ENCODE results near the gene RTN4RL1.

Gene RTN4RL1

DNA sequence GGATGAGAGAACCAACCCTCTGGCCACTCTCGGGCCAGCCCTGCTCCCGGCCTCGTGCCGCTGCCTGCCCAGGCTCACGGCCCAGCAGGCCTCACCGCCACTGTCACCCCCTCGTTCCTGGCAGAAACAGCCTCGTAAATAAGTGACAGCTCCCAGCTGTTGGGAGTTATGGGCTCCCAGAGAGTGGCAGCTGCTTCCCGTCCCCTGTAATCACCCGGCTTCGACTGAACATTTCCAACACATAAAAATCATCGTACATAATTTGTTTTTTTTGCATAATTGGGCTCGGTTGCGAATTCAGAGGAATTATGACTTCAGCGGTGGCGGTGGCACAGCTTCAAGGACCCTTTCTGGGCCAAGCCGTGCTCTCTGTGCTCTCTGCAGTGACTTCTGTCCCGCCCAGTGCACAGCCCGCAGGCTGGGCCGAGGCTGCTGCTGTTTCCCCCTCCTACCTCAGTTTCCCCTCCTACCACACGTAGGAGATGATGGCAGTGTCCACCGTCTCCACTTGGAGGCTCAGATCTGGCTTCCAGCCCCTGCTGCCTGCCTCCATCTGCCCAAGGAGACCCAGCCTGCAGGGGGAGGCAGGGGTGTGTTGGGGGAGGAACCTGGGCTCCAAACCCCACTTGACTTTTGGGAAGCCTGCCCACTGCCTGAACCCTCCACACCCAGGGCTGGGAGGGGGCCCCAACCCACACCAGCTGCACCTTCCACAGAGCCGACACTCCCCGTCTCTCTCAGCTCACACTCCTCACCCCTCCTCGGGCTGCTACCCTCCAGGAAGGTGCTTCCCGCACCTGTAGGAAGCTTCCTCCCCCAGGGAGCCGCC lies 84.9 kb downstream of the RTN4RL1 start:
- no peaks in the 10 kb centered on the region for H3K4me1 ChIP-seq (ENCODE audit: control insufficient read depth, insufficient read depth, low read length, poor library complexity, severe bottlenecking)
- H3K4me3 ChIP-seq (ENCODE audit: insufficient read depth, low read depth, low read length, poor library complexity, severe bottlenecking), result no peak overlapping the region
- no peaks in the 10 kb centered on the region for H3K36me3 ChIP-seq (ENCODE audit: control insufficient read depth, insufficient read depth, low read length)
- no peaks in the 10 kb centered on the region for H3K27me3 ChIP-seq (replicated peaks; ENCODE audit: control insufficient read depth, insufficient read depth, low read length, poor library complexity, severe bottlenecking)
- no peak for DNase-seq
- no peak overlapping the region for H3K27ac ChIP-seq (ENCODE audit: insufficient read depth, low read length, poor library complexity, severe bottlenecking)
- no peaks in the 10 kb centered on the region for H3K9me3 ChIP-seq (ENCODE audit: control insufficient read depth, low read length)

DNA sequence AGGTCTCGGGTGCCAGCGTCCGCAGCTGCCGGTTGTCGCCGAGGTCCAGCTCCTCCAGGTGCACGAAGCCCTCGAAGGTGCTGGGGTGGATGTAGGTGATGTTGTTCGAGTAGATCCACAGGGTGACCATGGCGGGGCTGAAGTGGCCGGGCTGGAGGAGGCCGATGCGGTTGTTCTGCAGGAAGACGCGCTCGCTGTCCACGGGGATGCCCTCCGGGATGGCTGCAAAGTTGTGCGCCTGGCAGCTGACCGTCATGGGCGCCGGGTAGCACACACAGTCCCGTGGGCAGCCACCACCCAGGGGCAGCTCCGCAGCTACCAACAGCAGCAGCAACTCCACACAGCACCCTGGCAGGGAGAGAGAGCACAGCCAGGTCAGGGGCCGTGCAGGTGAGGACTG lies 87.7 kb downstream of the RTN4RL1 start:
- Histone ChIP-seq H3K4me3 (ENCODE audit: insufficient read depth, low read depth, low read length, poor library complexity, severe bottlenecking) (no peak overlapping the region), H3K4me1 (ENCODE audit: control insufficient read depth, insufficient read depth, low read length, poor library complexity, severe bottlenecking) (no peaks in the 10 kb centered on the region), H3K27ac (ENCODE audit: insufficient read depth, low read length, poor library complexity, severe bottlenecking) (no peak overlapping the region), H3K27me3 (replicated peaks; ENCODE audit: control insufficient read depth, insufficient read depth, low read length, poor library complexity, severe bottlenecking) (no peaks in the 10 kb centered on the region), H3K36me3 (ENCODE audit: control insufficient read depth, insufficient read depth, low read length) (no peaks in the 10 kb centered on the region), H3K9me3 (ENCODE audit: control insufficient read depth, low read length) (no peaks in the 10 kb centered on the region)
- no peak for DNase-seq

GRCh38 chr17:1936766-1937165 lies 88.4 kb downstream of the RTN4RL1 start:
- H3K9me3 ChIP-seq (ENCODE audit: control insufficient read depth, low read length), result no peaks in the 10 kb centered on the region
- DNase-seq, result no peak
- no peaks in the 10 kb centered on the region for H3K4me1 ChIP-seq (ENCODE audit: control insufficient read depth, insufficient read depth, low read length, poor library complexity, severe bottlenecking)
- H3K36me3 ChIP-seq (ENCODE audit: control insufficient read depth, insufficient read depth, low read length), result no peaks in the 10 kb centered on the region
- H3K27ac ChIP-seq (ENCODE audit: insufficient read depth, low read length, poor library complexity, severe bottlenecking), result no peak overlapping the region
- no peak overlapping the region for H3K4me3 ChIP-seq (ENCODE audit: insufficient read depth, low read depth, low read length, poor library complexity, severe bottlenecking)
- H3K27me3 ChIP-seq (replicated peaks; ENCODE audit: control insufficient read depth, insufficient read depth, low read length, poor library complexity, severe bottlenecking), result no peaks in the 10 kb centered on the region

GRCh38 chr17:1934901-1935300 lies 90.2 kb downstream of the RTN4RL1 start:
- Histone ChIP-seq H3K4me3 (ENCODE audit: insufficient read depth, low read depth, low read length, poor library complexity, severe bottlenecking) (no peak overlapping the region), H3K27me3 (replicated peaks; ENCODE audit: control insufficient read depth, insufficient read depth, low read length, poor library complexity, severe bottlenecking) (no peaks in the 10 kb centered on the region), H3K27ac (ENCODE audit: insufficient read depth, low read length, poor library complexity, severe bottlenecking) (no peak overlapping the region), H3K9me3 (ENCODE audit: control insufficient read depth, low read length) (no peaks in the 10 kb centered on the region), H3K4me1 (ENCODE audit: control insufficient read depth, insufficient read depth, low read length, poor library complexity, severe bottlenecking) (no peaks in the 10 kb centered on the region), H3K36me3 (ENCODE audit: control insufficient read depth, insufficient read depth, low read length) (no peaks in the 10 kb centered on the region)
- DNase-seq, result no peak

DNA sequence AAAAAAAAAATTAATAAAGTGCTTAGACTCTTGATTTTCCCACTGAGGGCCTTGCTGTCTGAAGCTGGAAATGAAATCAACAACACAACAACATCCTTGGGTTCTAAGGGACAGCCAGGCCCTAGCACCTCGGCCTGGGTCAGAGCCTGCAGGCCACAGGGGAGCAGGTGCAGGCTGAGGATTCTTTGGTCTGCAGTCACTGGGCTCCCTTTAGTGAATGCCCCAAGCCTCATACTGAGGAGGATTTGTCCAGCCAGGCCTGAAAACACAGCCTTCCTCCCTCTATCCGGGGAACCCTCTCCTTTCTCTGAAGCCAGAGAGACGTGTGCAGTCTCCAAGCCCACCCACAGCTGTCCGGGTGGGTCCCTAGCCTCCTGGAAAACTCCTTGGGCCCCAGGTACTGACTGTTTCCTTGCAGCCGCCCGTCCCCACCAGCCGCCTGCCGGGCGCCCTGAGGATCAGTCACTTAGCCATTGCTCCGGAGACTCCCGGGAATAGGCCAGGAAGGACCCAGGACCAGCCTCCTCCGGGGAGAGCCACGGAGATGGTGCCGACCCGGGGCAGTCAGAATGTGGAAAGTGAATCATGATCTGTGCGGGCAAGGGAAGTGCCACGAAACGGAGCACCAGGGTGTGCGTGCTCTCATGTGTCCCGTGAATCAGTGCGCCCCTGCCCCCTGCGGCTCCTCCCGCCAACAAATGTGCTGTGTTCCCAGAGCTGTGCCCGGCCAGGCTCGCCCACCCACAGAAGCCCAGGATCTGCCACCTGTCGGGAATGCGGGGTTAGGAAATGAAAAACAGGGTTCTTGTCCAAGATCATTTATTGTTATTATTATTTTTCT lies 91.0 kb downstream of the RTN4RL1 start:
- Histone ChIP-seq H3K27ac (ENCODE audit: insufficient read depth, low read length, poor library complexity, severe bottlenecking) (no peak overlapping the region), H3K4me3 (ENCODE audit: insufficient read depth, low read depth, low read length, poor library complexity, severe bottlenecking) (no peak overlapping the region), H3K9me3 (ENCODE audit: control insufficient read depth, low read length) (no peaks in the 10 kb centered on the region), H3K27me3 (replicated peaks; ENCODE audit: control insufficient read depth, insufficient read depth, low read length, poor library complexity, severe bottlenecking) (no peaks in the 10 kb centered on the region), H3K36me3 (ENCODE audit: control insufficient read depth, insufficient read depth, low read length) (no peaks in the 10 kb centered on the region), H3K4me1 (ENCODE audit: control insufficient read depth, insufficient read depth, low read length, poor library complexity, severe bottlenecking) (no peaks in the 10 kb centered on the region)
- no peak for DNase-seq

DNA sequence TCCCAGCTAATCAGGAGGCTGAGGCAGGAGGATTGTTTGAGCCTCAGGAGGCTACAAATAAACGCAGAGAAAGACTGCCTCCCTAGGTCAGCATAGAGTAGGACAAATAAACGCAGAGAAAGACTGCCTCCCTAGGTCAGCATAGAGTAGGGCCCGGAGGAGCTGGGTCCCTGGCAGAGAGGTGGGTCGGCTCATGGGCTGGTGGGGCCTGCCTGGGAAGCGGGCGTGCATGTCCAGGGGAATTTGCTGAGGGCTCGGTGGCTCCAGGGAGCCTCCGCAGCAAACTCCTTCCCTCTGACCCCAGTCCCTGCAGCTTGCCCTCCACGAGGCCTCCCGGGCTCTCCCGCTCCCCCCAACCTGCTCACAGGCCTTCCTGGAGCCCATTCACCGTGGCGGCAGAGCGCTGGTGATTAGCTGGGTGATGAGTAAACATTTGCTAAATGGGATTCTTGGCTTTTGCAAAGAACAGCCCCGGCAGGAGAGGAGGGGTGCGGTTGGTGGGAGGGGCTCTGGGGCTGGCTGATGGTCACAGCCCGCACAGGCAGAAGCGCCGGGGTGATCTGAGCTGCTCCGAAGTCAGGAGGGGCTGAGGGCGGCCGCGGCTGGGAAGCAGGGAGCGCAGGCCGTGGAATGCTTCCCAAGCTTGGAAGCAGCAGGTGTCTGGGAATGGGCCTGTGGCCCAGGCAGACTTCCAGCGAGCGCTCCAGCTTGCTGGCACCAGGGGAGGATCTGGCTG lies 93.1 kb downstream of the RTN4RL1 start:
- no peak for DNase-seq
- H3K27ac ChIP-seq (ENCODE audit: insufficient read depth, low read length, poor library complexity, severe bottlenecking), result no peak overlapping the region
- no peaks in the 10 kb centered on the region for H3K27me3 ChIP-seq (replicated peaks; ENCODE audit: control insufficient read depth, insufficient read depth, low read length, poor library complexity, severe bottlenecking)
- no peaks in the 10 kb centered on the region for H3K4me1 ChIP-seq (ENCODE audit: control insufficient read depth, insufficient read depth, low read length, poor library complexity, severe bottlenecking)
- H3K9me3 ChIP-seq (ENCODE audit: control insufficient read depth, low read length), result no peaks in the 10 kb centered on the region
- no peaks in the 10 kb centered on the region for H3K36me3 ChIP-seq (ENCODE audit: control insufficient read depth, insufficient read depth, low read length)
- no peak overlapping the region for H3K4me3 ChIP-seq (ENCODE audit: insufficient read depth, low read depth, low read length, poor library complexity, severe bottlenecking)

GRCh38 chr17:1930337-1930645 lies 94.8 kb downstream of the RTN4RL1 start:
- DNase-seq, result no peak
- no peaks in the 10 kb centered on the region for H3K4me1 ChIP-seq (ENCODE audit: control insufficient read depth, insufficient read depth, low read length, poor library complexity, severe bottlenecking)
- no peaks in the 10 kb centered on the region for H3K36me3 ChIP-seq (ENCODE audit: control insufficient read depth, insufficient read depth, low read length)
- H3K9me3 ChIP-seq (ENCODE audit: control insufficient read depth, low read length), result no peaks in the 10 kb centered on the region
- no peaks in the 10 kb centered on the region for H3K27me3 ChIP-seq (replicated peaks; ENCODE audit: control insufficient read depth, insufficient read depth, low read length, poor library complexity, severe bottlenecking)
- no peak overlapping the region for H3K27ac ChIP-seq (ENCODE audit: insufficient read depth, low read length, poor library complexity, severe bottlenecking)
- no peak overlapping the region for H3K4me3 ChIP-seq (ENCODE audit: insufficient read depth, low read depth, low read length, poor library complexity, severe bottlenecking)

DNA sequence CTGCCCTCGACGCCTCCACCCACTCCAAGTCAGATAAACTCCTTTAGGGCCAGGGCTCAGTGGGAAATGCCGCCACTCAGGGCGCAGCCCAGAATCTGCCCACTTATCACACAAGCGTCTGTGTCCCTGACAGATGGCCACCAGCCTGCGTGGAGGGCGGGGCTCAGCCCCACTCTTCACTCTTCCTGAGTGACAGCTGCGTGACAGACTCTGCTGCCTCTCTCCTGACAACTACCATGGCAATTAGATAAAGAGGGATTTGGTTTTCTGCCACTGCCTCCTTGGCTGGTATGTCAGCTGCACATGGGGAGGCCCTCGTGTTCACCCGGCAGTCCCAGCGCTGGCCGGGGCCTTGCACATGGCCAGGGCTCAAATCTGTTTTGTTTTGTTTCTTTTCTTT lies 96.2 kb downstream of the RTN4RL1 start:
- H3K4me3 ChIP-seq (ENCODE audit: insufficient read depth, low read depth, low read length, poor library complexity, severe bottlenecking), result no peak overlapping the region
- no peak for DNase-seq
- no peaks in the 10 kb centered on the region for H3K36me3 ChIP-seq (ENCODE audit: control insufficient read depth, insufficient read depth, low read length)
- H3K27me3 ChIP-seq (replicated peaks; ENCODE audit: control insufficient read depth, insufficient read depth, low read length, poor library complexity, severe bottlenecking), result no peaks in the 10 kb centered on the region
- H3K27ac ChIP-seq (ENCODE audit: insufficient read depth, low read length, poor library complexity, severe bottlenecking), result no peak overlapping the region
- H3K4me1 ChIP-seq (ENCODE audit: control insufficient read depth, insufficient read depth, low read length, poor library complexity, severe bottlenecking), result no peaks in the 10 kb centered on the region
- no peaks in the 10 kb centered on the region for H3K9me3 ChIP-seq (ENCODE audit: control insufficient read depth, low read length)

DNA sequence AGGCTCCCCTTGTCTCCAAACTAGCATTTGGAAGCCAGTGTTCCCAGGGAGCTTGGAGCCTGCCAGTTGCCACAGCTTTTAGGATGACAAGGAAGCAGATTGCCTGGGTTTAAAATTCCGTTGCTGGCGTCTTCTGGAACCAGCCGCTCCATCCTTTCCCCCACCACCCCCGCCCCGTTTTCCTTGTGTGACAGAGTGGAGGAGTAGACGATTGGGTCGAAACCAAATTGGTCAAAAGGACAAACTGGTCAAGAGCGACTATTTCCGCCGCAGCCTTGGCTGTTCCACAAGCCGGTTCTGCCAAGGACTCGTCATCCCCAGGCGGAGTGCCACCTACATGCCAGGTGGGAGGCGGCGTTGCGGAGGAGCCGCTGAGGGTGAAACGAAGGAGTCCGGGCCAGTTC lies 104.2 kb downstream of the RTN4RL1 start:
- Histone ChIP-seq H3K36me3 (ENCODE audit: control insufficient read depth, insufficient read depth, low read length) (no peaks in the 10 kb centered on the region), H3K27me3 (replicated peaks; ENCODE audit: control insufficient read depth, insufficient read depth, low read length, poor library complexity, severe bottlenecking) (no peaks in the 10 kb centered on the region), H3K27ac (ENCODE audit: insufficient read depth, low read length, poor library complexity, severe bottlenecking) (no peak overlapping the region), H3K9me3 (ENCODE audit: control insufficient read depth, low read length) (no peaks in the 10 kb centered on the region), H3K4me3 (ENCODE audit: insufficient read depth, low read depth, low read length, poor library complexity, severe bottlenecking) (no peak overlapping the region), H3K4me1 (ENCODE audit: control insufficient read depth, insufficient read depth, low read length, poor library complexity, severe bottlenecking) (no peaks in the 10 kb centered on the region)
- DNase-seq, result no peak

GRCh38 chr17:1919201-1919600 lies 105.9 kb downstream of the RTN4RL1 start:
- H3K36me3 ChIP-seq (ENCODE audit: control insufficient read depth, insufficient read depth, low read length), result no peaks in the 10 kb centered on the region
- H3K4me1 ChIP-seq (ENCODE audit: control insufficient read depth, insufficient read depth, low read length, poor library complexity, severe bottlenecking), result no peaks in the 10 kb centered on the region
- no peak overlapping the region for H3K27ac ChIP-seq (ENCODE audit: insufficient read depth, low read length, poor library complexity, severe bottlenecking)
- no peaks in the 10 kb centered on the region for H3K9me3 ChIP-seq (ENCODE audit: control insufficient read depth, low read length)
- DNase-seq, result no peak
- no peak overlapping the region for H3K4me3 ChIP-seq (ENCODE audit: insufficient read depth, low read depth, low read length, poor library complexity, severe bottlenecking)
- H3K27me3 ChIP-seq (replicated peaks; ENCODE audit: control insufficient read depth, insufficient read depth, low read length, poor library complexity, severe bottlenecking), result no peaks in the 10 kb centered on the region
